ENCODE results near the gene UBA1.

Gene UBA1

DNA sequence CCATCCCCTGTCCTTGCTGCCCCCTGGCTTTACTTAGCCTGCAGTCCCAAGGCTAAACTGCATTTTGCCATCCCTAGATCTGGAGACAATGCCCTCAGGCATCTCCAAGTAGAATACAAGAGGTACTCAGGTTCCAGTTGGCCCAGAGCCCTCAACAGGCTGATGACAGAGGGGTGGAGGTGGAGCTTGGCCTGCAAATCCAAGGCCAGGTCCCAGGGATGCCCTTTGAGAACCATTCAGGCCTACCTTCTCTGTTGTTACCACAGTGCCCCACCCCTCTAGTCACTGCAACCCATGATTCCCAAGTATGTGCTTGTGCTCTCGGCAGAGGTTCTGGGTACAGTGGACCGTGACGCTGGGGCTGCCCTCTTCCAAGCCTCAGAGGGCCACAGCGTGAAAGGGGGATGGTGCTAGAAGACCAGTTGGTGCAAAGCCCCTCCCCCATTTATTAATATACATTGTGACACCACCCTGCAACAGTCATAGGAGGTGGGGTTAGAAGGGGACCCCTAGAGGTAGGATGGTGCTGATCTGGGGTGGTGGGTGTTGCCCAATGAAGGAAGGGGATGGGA, 6.4 kb upstream of the UBA1 start:
- DNase-seq (ENCODE audit: low spot score): no peak

DNA sequence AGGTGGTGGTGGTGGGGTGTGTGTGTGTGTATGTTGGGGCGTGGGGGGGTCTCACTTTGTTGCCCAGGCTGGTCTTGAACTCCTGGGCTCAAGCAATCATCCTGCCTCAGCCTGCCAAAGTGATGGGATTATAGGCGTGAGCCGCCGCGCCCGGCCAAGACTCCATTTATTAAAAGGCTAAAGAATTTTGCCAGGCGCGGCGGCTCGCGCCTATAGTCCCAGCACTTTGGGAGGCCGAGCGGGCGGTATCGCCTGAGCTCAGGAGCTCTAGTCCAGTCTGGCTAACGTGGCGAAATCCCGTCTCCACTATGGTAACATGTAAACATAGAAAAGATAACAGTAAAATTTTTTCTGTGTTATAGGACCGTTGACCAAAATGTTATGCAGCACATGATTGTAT, 3.7 kb upstream of the UBA1 start:
- DNase-seq (ENCODE audit: low spot score): no peak

DNA sequence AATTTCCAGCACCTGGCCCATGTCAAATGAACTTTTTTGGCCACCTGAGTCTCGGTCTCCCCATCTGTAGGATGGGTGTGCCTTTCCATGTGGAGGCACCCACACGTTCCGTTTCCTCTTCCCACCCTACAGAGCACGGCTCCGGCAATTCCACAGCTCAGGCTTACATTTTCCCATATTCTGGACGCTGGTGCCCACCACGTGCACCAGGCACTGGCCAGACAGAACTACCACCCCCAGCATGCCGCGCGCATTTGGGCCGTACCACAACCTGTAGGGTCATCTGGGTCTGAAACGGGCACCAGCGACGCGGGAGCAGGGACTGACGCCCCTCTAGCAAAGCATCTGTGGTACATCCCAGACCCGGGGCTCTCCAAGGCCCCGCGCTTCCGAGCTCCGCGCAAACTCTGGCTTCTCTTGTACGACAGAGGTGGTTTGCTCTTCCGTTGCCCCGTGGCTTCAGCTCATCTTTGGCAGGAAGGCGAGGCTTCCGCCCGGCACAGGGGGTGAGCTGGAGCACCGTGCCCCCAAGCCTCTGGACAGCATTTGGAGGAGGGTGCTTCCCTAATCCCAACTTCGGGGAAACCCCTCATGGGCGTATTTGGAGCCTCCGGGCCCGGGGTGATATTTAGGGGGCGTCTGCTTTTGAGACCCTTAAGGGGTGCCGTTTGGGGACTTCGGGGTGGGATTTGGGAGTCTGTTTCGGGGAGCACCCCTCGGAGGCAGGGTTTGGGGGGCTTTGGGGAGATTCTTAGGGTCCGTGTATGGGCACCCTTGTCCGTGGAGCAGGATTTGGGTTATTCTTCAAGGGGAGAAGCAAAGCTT, 3.0 kb upstream of the UBA1 start:
- DNase-seq (ENCODE audit: low spot score): peak; percentile 80

DNA sequence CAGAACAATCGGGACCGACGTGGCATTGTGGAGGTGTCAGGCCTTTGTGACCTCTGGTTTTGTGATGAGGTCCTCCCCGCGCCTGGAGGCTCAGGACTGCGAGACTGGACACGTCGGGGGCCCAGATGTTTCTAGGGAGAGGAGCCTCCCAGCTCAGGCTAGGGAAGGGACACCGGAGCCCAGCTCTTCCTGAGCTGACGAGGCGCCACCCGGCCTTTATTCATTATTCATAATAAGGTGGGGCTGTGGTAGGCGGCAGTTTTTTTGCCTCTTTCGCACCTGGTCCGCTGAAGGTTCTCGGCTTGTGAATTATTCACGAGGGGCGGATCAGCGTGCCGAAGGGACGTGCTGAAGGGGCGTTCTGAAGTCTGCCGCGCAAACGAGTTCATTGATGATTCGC, 2.3 kb upstream of the UBA1 start:
- DNase-seq (ENCODE audit: low spot score): no peak

DNA sequence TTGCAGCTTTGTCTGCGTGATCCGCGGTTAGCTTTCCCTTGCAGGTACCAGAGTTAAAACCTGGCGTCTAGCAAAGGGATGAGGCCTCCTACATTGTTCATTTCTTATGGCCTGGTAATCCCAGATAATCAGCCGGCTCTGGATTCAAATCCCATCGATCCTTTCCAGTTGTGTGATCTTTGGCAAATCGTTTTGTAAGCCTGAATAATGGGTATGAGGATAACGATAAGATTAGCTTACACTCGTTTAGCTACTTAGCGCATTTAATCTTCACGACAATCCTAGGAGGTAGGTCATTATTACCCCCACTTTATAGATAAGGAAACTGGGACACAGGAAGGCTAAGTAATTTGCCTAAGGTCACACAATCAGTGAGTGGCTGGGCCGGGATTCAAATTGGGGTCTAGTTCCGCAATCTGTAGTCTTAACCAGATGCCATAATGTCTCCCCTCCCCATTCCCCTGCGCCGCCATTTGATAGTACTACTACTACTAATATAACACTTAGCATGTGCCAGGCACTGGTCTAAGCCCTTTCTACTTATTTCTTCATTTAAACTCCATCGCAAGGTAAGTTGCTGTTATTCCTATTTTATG, 1.7 kb upstream of the UBA1 start:
- no peak for DNase-seq (ENCODE audit: low spot score)

DNA sequence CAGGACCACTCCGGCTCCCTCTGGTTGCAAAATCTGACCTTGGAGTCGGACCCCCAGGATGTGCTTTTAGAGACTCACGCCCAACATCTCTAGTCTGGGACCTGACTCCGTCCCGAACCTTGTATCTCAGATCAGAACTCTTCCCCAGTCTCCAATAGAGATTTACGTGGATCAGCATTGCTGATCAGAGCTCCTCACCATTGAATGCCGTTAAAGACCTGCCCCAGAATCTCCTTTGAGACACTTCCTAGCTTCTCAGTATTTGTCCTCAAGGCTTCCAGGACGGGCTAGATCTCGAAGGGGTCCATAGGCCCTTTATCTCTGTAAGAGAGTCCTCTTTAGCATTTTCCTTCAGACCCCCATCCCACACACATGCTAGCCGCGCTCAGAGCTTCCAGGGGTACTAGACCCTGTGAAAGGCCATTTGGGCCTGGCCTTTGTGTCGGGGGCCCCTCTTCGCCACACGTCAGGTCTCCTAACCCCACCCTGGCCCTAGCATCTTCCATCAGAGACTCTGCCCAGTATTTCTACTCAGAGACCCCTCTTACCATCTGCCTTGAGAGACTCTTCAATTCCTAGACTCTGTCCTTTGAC, 662 bp downstream of the UBA1 start:
- no peak for DNase-seq (ENCODE audit: low spot score)

DNA sequence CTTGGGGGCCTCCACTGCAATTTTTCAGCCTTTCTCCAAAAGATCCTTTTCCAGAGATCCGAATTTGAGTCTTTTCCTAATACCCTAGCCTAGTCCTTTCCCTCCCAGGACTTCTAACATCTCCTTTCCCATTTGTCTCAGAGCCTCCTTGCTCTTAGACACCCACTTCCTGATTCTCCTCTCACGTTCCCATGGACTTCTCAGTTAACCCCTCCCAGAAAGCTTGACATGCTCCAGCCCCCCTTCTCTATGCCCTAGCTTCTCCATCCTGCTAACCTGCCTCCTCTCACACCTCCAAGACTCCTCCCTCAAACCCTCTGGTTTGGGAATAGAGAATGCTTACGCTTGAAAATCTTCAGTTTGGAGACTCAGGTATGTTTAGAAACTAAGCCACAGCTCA, 2.5 kb downstream of the UBA1 start:
- DNase-seq (ENCODE audit: low spot score): no peak

DNA sequence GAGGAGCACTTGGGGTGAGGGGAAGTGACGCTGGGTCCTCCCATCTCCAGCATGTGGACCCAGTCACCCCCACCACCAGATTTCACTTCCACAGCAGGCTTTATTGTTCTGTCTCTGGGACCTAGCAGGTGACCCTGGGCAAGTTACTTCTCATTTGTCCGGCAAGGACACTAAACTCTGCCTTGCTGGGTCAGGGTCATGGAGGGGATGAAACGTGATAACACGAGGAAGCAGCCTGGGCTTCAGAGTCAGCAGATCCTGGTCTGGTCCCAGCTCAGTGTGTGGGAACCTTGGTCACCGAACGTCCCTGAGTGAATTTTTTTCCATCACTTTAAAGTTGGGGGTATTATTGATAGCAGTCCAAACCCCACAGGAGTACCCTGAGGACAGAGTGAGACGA, 3.9 kb downstream of the UBA1 start:
- no peak for DNase-seq (ENCODE audit: low spot score)

DNA sequence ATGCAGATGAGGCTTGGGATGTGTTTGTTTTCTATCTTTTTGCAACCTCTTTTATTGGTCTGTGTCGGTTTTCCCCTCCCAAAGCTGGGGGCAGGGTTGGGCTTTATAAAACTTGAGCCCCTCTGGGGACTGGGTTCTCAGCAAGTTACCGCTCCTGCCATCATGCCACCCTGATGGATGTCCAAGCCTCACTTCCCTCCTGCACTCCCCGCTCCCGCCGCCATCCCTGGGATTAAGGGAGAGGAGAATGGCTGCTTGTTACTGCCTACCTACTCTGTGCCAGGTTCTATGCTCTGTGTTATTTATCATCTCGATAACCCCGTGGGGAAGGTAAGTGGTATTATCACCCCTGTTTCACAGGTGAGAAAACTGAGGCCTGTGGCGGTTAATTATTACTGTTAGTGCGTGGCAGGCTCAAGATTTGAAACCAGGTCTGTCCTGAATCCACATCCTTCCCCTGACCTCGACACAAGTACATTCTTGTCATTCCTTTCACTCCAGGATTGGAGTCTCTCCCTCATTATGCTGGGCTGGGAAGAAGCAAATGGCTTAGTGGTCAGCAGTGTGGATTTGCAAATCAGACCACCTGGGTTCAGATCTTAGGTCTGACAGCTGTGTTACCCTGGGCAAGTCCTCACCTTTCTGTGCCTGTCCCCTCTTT, 4.5 kb downstream of the UBA1 start:
- no peak for DNase-seq (ENCODE audit: low spot score)

DNA sequence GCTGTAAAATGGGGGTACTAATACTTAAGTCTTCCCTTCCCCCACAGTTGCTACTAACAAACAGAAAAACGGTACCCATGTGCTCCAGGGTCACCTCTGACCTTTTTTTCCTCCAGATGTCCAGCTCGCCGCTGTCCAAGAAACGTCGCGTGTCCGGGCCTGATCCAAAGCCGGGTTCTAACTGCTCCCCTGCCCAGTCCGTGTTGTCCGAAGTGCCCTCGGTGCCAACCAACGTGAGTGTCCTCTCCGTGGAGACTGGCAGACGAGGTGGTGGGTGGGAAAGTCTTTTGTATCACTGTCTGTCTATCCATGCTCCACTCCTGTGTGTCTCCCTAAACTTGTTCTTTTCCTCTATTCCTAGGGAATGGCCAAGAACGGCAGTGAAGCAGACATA, 5.1 kb downstream of the UBA1 start:
- no peak for DNase-seq (ENCODE audit: low spot score)

DNA sequence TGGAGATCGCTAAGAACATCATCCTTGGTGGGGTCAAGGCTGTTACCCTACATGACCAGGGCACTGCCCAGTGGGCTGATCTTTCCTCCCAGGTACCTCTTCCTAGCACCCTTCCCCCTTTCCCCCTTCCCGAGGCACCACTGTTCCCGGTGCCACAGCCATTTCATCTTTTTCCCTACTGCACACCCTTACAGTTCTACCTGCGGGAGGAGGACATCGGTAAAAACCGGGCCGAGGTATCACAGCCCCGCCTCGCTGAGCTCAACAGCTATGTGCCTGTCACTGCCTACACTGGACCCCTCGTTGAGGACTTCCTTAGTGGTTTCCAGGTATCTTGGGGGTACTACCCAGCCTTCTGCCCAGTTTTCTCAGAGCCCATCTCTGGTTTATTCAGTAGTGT, 5.7 kb downstream of the UBA1 start:
- no peak for DNase-seq (ENCODE audit: low spot score)

DNA sequence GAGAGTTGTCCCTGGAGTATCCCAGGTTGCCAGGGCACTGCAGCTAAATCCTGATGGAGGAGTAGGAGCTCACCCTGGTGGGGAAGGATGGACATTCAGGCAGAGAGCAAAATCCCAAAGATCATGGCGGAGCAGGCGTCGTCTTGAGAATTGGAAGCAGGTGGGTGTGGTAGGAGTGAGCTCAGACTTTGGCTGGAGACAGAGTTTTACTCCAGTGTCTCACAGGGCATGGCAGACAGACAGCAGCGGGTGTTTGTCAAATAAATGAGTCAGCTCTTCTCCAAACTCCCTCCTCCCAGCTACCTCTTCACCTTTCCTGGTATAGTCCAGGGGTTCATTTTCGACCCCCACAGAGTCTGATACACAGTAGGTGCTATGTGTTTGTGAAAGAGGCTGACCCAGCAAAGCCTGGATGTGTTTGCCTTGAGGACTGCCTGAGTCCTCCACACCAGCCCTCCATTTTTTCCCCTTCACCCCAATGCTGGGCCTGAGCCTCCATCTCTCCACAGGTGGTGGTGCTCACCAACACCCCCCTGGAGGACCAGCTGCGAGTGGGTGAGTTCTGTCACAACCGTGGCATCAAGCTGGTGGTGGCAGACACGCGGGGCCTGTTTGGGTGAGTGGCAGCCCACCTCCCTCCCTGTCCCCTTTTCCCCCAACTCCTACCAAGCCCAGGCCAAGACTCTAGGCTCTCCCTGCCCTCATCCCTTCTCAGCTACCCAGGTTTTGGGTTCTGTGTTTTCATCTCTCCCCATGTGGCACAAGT, 6.9 kb downstream of the UBA1 start:
- DNase-seq (ENCODE audit: low spot score): no peak

DNA sequence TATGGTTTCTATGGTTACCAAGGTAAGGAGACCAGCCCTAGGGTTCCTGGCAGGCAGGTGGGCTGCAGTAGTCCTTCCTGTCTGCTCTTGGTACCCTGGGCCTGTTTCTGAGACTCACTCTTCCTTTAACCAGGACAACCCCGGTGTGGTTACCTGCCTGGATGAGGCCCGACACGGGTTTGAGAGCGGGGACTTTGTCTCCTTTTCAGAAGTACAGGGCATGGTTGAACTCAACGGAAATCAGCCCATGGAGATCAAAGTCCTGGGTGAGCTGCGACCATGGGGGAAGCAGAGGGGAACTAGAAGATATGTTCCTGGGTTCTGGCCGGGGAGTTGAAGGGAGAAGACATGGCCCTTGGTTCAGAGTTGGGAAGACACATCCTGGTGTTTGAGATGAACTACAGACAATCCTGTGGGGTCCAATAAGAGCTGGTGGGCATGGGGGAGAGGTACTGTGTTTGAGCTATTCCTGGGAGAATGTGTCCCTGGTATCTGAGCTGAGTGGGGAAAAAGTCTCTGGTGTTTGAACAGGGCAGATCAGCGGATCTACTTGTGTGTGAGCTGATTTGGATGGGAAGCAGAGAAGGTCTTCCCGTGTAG, 7.8 kb downstream of the UBA1 start:
- DNase-seq (ENCODE audit: low spot score): no peak

DNA sequence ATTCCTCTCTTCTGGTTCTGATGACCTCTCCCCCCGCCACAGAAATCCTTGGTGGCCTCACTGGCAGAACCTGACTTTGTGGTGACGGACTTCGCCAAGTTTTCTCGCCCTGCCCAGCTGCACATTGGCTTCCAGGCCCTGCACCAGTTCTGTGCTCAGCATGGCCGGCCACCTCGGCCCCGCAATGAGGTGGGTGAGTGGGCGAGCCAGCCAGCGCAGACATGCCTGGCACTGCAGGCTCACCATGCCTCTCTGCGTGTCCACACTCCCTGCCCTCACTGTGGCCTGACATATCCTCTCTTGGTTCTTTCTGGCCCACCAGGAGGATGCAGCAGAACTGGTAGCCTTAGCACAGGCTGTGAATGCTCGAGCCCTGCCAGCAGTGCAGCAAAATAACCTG, 8.7 kb downstream of the UBA1 start:
- DNase-seq (ENCODE audit: low spot score): no peak

DNA sequence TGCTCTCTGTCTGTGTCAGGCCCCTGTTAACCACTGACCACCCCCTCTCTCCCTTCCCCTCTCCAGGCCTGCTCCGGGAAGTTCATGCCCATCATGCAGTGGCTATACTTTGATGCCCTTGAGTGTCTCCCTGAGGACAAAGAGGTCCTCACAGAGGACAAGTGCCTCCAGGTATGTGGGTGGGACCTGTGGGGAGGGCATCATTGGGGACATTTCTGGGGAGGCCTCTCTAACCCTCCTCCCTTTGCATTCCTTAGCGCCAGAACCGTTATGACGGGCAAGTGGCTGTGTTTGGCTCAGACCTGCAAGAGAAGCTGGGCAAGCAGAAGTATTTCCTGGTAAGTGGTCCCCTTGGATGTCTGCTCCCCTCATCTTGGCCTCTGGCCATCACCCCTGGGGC, 9.2 kb downstream of the UBA1 start:
- no peak for DNase-seq (ENCODE audit: low spot score)

DNA sequence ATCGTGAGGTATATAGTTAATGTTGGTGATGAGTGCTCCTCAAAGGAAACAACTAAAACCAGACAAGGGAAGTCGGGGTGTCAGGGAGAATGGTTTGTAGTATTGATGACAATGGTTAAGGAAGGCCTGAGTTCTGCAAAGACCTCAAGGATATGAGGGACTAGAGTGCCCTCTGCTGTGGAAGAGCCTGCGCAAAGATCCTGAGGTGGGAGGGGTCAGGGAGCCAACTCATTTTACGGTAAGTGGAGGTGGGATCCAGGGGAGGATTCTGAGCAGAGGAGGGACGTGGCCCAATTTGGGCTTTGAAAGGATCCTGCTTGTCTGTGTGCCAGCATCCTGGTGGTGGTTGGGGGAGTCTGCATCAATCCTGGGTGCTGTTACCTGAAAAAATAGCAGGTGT, 11.3 kb downstream of the UBA1 start:
- no peak for DNase-seq (ENCODE audit: low spot score)

DNA sequence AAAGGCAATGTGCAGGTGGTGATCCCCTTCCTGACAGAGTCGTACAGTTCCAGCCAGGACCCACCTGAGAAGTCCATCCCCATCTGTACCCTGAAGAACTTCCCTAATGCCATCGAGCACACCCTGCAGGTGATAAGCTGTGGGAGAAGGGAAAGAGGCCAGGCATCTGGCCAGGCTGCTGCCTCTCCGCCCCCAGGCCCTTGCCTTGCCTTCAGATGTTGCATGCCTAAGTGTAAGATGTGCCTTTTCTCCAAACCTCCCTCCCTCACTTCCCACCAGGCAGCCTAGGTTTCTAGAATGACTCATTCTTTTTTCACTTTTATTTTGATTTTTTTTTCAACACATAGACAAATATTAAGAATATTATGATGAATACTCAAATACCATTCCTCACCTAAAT, 12.7 kb downstream of the UBA1 start:
- DNase-seq (ENCODE audit: low spot score): no peak

DNA sequence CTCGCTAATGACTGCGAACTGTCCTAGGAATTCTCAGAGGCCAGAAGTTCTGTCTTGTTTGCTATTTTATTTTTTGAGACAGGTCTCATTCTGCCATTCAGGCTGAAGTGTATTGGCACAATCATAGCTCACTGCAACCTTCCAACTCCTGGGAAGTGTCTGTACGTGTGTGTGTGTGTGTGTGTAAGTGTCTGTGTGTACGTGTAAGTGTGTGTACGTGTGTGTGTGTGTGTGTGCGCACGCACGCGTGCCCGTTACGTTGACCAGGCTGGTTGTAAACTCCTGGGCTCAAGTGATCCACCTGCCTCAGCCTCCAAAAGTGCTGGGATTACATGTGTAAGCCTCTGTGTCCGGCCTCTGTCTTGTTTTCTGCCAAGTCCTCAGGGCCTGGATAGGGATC, 14.5 kb downstream of the UBA1 start:
- DNase-seq (ENCODE audit: low spot score): no peak

DNA sequence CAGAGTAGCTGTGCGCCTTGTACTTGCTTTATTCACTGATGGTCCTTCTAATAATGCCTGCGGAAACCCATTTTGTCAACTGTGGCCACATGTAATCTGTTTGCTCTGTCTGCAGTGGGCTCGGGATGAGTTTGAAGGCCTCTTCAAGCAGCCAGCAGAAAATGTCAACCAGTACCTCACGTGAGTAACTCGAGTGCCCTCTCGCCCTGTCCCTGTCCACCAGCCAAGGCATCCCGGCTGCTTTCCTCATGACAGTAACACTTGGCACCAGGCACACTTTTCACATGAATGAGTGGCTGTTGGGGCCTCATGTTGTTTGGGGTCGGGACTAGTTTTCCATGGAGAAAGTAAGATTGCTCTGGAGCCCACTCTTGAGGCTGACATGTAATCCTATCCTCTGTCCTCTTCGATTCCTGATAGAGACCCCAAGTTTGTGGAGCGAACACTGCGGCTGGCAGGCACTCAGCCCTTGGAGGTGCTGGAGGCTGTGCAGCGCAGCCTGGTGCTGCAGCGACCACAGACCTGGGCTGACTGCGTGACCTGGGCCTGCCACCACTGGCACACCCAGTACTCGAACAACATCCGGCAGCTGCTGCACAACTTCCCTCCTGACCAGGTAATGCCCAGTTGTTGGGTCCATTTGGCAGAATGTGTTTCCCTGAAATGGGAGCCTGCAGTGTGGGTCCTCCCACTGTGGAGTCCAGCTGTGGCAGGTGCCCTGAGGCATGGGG, 16.0 kb downstream of the UBA1 start:
- DNase-seq (ENCODE audit: low spot score): no peak

DNA sequence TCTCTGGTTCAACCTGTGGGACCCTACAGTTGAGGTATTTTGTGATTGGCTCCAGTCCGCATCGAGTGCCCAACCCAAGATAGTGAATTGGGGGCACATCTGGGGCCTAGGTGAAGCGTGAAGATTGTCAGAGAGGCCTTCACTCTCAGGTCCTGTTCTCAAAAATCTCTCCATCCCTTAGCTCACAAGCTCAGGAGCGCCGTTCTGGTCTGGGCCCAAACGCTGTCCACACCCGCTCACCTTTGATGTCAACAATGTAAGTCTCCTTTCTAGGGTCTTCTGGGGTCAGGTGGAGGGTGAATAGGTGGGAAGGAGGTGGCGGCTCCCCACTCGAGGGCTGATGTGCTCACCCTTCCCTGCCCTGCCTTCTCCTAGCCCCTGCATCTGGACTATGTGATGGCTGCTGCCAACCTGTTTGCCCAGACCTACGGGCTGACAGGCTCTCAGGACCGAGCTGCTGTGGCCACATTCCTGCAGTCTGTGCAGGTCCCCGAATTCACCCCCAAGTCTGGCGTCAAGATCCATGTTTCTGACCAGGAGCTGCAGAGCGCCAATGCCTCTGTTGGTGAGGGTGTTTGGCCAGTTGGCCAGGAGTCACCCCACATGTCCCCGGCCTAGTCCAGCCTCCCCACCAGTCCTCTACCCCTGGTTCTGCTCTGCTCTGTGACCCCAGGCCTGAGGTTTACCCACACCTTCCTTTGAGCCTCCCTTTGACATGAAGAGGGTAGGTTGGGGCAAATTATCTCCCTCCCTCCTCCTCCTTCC, 17.2 kb downstream of the UBA1 start:
- DNase-seq (ENCODE audit: low spot score): no peak
